Measurements from ENCODE around the gene ASZ1. TPM values are rescaled to one million over a fixed set of nuclear protein-coding genes. Genes with fewer than 3 reads are reported as not detected.
"Not testable (repeated sequence)": the region's sequence is repeated elsewhere in the genome, so short reads cannot be mapped to it uniquely, and the experiment has no call there.

The ASZ1 gene
- total RNA-seq (not detected), total RNA-seq (0 to 0.18 (median 0) reads per million in 29 experiments)
- not detected for total RNA-seq (2013)

GRCh38 chr7:117427258-117427701, at the start of gene ASZ1:
Gene ASZ1 (minus strand): TSS chr7:117427493. CDS start chr7:117427460, 33 bp downstream.
- Histone ChIP-seq H3K4me3 (ENCODE audit: control insufficient read depth in 1 of 2, extremely low read depth in 1 of 2, low read length in 1 of 2) (no peak within 1 kb of the TSS), H3K27me3 (replicated peaks in 1 of 2; ENCODE audit: control insufficient read depth in 2 of 2, extremely low read depth in 1 of 2, insufficient read depth in 2 of 2, low read length in 1 of 2) (no peaks in the 10 kb centered on the region), H3K36me3 (ENCODE audit: control insufficient read depth in 2 of 2, extremely low read depth in 1 of 2, insufficient read depth in 1 of 2, low read length in 1 of 2) (no peaks in the 10 kb centered on the region), H3K27ac (ENCODE audit: low read length) (no peak within 1 kb of the TSS), H3K4me1 (ENCODE audit: control insufficient read depth in 1 of 2, extremely low read depth in 1 of 2, insufficient read depth in 2 of 2, low read length in 2 of 2) (no peaks in the 10 kb centered on the region), H3K9me3 (no peaks in the 10 kb centered on the region)
- CTCF ChIA-PET = no interaction called here
- POLR2A ChIA-PET = no interaction called here
- H3K27ac Mint-ChIP-seq = no peak within 1 kb of the TSS
- H3K4me1 Mint-ChIP-seq = no peaks in the 10 kb centered on the region
- H3K36me3 Mint-ChIP-seq = no peaks in the 10 kb centered on the region
- H3K9me3 Mint-ChIP-seq = peaks cover 2 to 8% (median 3%) of the 10 kb centered on the region in 3 donors
- H3K27me3 Mint-ChIP-seq = no peaks in the 10 kb centered on the region
- no peak for ATAC-seq (replicated peaks in 1 of 4)
- 84% methylated on average over 38 of the region's 41 CpGs for WGBS (ENCODE audit: insufficient coverage)
- H3K4me3 Mint-ChIP-seq = no peak within 1 kb of the TSS
- no peak for DNase-seq

- Mint-ChIP-seq H3K27ac (no peak overlapping the region), H3K4me1 (no peaks in the 10 kb centered on the region), H3K4me3 (no peak overlapping the region), H3K36me3 (no peaks in the 10 kb centered on the region), H3K9me3 (peaks cover 0 to 1% (median 0%) of the 10 kb centered on the region in 3 donors), H3K27me3 (peaks cover 17 to 29% of the 10 kb centered on the region in 2 donors)
- POLR2A ChIA-PET = no interaction called here
- WGBS (ENCODE audit: insufficient coverage) = no CpG with 5 or more reads among the region's 4 CpGs
- DNase-seq (no peak), ATAC-seq (replicated peaks in 1 of 4) (no peak)
- peaks cover 11% of the 10 kb centered on the region in 2 experiments for H3K27me3 ChIP-seq (replicated peaks in 1 of 2; ENCODE audit: control insufficient read depth in 2 of 2, extremely low read depth in 1 of 2, insufficient read depth in 2 of 2, low read length in 1 of 2)
- H3K36me3 ChIP-seq (ENCODE audit: control insufficient read depth in 2 of 2, extremely low read depth in 1 of 2, insufficient read depth in 1 of 2, low read length in 1 of 2) = no peaks in the 10 kb centered on the region
- no peak overlapping the region for H3K4me3 ChIP-seq (ENCODE audit: control insufficient read depth in 1 of 2, extremely low read depth in 1 of 2, low read length in 1 of 2)
- H3K9me3 ChIP-seq = no peaks in the 10 kb centered on the region
- CTCF ChIA-PET = no interaction called here
- peaks cover 0 to 5% of the 10 kb centered on the region in 2 experiments for H3K4me1 ChIP-seq (ENCODE audit: control insufficient read depth in 1 of 2, extremely low read depth in 1 of 2, insufficient read depth in 2 of 2, low read length in 2 of 2)
- no peak overlapping the region for H3K27ac ChIP-seq (ENCODE audit: low read length)
These were observed 49.4 kb upstream of the ASZ1 start for GRCh38 chr7:117476557-117477215.

- H3K27ac ChIP-seq (ENCODE audit: low read length) = no peak overlapping the region
- ATAC-seq (replicated peaks in 1 of 4) = no peak
- ChIA-PET POLR2A (no interaction called here), CTCF (no interaction called here)
- H3K9me3 ChIP-seq = no peaks in the 10 kb centered on the region
- H3K4me1 ChIP-seq (ENCODE audit: control insufficient read depth in 1 of 2, extremely low read depth in 1 of 2, insufficient read depth in 2 of 2, low read length in 2 of 2) = no peaks in the 10 kb centered on the region
- no peaks in the 10 kb centered on the region for H3K4me1 Mint-ChIP-seq
- H3K36me3 ChIP-seq (ENCODE audit: control insufficient read depth in 2 of 2, extremely low read depth in 1 of 2, insufficient read depth in 1 of 2, low read length in 1 of 2) = no peaks in the 10 kb centered on the region
- no peak overlapping the region for H3K4me3 Mint-ChIP-seq
- H3K36me3 Mint-ChIP-seq = no peaks in the 10 kb centered on the region
- DNase-seq = no peak
- H3K4me3 ChIP-seq (ENCODE audit: control insufficient read depth in 1 of 2, extremely low read depth in 1 of 2, low read length in 1 of 2) = no peak overlapping the region
- H3K9me3 Mint-ChIP-seq = no peaks in the 10 kb centered on the region
- no peak overlapping the region for H3K27ac Mint-ChIP-seq
- no peaks in the 10 kb centered on the region for H3K27me3 Mint-ChIP-seq
- peaks cover 0 to 2% of the 10 kb centered on the region in 2 experiments for H3K27me3 ChIP-seq (replicated peaks in 1 of 2; ENCODE audit: control insufficient read depth in 2 of 2, extremely low read depth in 1 of 2, insufficient read depth in 2 of 2, low read length in 1 of 2)
These were observed 45.0 kb upstream of the ASZ1 start for GRCh38 chr7:117472335-117472734.

- CTCF ChIA-PET = interaction anchor here in 1 of 2 donors (0.6 kb wide), 1 partner anchor 11 kb away, joined by 3 read pairs; no protein-coding TSS in a partner anchor
These were observed 43.5 kb upstream of the ASZ1 start for GRCh38 chr7:117470777-117471176.

GRCh38 chr7:117468174-117468573, 40.9 kb upstream of the ASZ1 start:
- H3K4me1 Mint-ChIP-seq = no peaks in the 10 kb centered on the region

More at GRCh38 chr7:117470777-117471176, 43.5 kb upstream of the ASZ1 start:
- H3K4me1 Mint-ChIP-seq = no peaks in the 10 kb centered on the region
- Histone ChIP-seq H3K4me3 (ENCODE audit: control insufficient read depth in 1 of 2, extremely low read depth in 1 of 2, low read length in 1 of 2) (no peak overlapping the region), H3K36me3 (ENCODE audit: control insufficient read depth in 2 of 2, extremely low read depth in 1 of 2, insufficient read depth in 1 of 2, low read length in 1 of 2) (no peaks in the 10 kb centered on the region), H3K9me3 (no peaks in the 10 kb centered on the region), H3K4me1 (ENCODE audit: control insufficient read depth in 1 of 2, extremely low read depth in 1 of 2, insufficient read depth in 2 of 2, low read length in 2 of 2) (no peaks in the 10 kb centered on the region), H3K27me3 (replicated peaks in 1 of 2; ENCODE audit: control insufficient read depth in 2 of 2, extremely low read depth in 1 of 2, insufficient read depth in 2 of 2, low read length in 1 of 2) (peaks cover 0 to 2% of the 10 kb centered on the region in 2 experiments), H3K27ac (ENCODE audit: low read length) (no peak overlapping the region)
- no peak overlapping the region for H3K4me3 Mint-ChIP-seq
- POLR2A ChIA-PET = no interaction called here
- ATAC-seq (replicated peaks in 1 of 4) = no peak
- DNase-seq = no peak
- H3K9me3 Mint-ChIP-seq = no peaks in the 10 kb centered on the region
- H3K27ac Mint-ChIP-seq = no peak overlapping the region
- no peaks in the 10 kb centered on the region for H3K36me3 Mint-ChIP-seq
- H3K27me3 Mint-ChIP-seq = no peaks in the 10 kb centered on the region
- WGBS (ENCODE audit: insufficient coverage) = 38% methylated on average over 2 of the region's 5 CpGs

GRCh38 chr7:117460815-117461214, 33.5 kb upstream of the ASZ1 start:
- H3K4me1 Mint-ChIP-seq; ATAC-seq (replicated peaks in 1 of 4); H3K36me3 Mint-ChIP-seq; H3K27ac Mint-ChIP-seq; H3K36me3 ChIP-seq (ENCODE audit: control insufficient read depth in 2 of 2, extremely low read depth in 1 of 2, insufficient read depth in 1 of 2, low read length in 1 of 2); DNase-seq; H3K27ac ChIP-seq (ENCODE audit: low read length); POLR2A ChIA-PET; H3K4me3 ChIP-seq (ENCODE audit: control insufficient read depth in 1 of 2, extremely low read depth in 1 of 2, low read length in 1 of 2); H3K4me1 ChIP-seq (ENCODE audit: control insufficient read depth in 1 of 2, extremely low read depth in 1 of 2, insufficient read depth in 2 of 2, low read length in 2 of 2); H3K9me3 Mint-ChIP-seq; H3K27me3 ChIP-seq (replicated peaks in 1 of 2; ENCODE audit: control insufficient read depth in 2 of 2, extremely low read depth in 1 of 2, insufficient read depth in 2 of 2, low read length in 1 of 2); CTCF ChIA-PET; H3K9me3 ChIP-seq; H3K27me3 Mint-ChIP-seq; H3K4me3 Mint-ChIP-seq: not testable (repeated sequence)
- whole genome bisulfite sequencing (ENCODE audit: insufficient coverage) = no CpG with 5 or more reads among the region's 4 CpGs

More at GRCh38 chr7:117468174-117468573, 40.9 kb upstream of the ASZ1 start:
- Histone ChIP-seq H3K4me3 (ENCODE audit: control insufficient read depth in 1 of 2, extremely low read depth in 1 of 2, low read length in 1 of 2) (no peak overlapping the region), H3K36me3 (ENCODE audit: control insufficient read depth in 2 of 2, extremely low read depth in 1 of 2, insufficient read depth in 1 of 2, low read length in 1 of 2) (no peaks in the 10 kb centered on the region), H3K27me3 (replicated peaks in 1 of 2; ENCODE audit: control insufficient read depth in 2 of 2, extremely low read depth in 1 of 2, insufficient read depth in 2 of 2, low read length in 1 of 2) (peaks cover 0 to 2% of the 10 kb centered on the region in 2 experiments), H3K27ac (ENCODE audit: low read length) (no peak overlapping the region), H3K9me3 (no peaks in the 10 kb centered on the region), H3K4me1 (ENCODE audit: control insufficient read depth in 1 of 2, extremely low read depth in 1 of 2, insufficient read depth in 2 of 2, low read length in 2 of 2) (no peaks in the 10 kb centered on the region)
- Mint-ChIP-seq H3K27me3 (no peaks in the 10 kb centered on the region), H3K9me3 (no peaks in the 10 kb centered on the region), H3K4me3 (no peak overlapping the region), H3K27ac (no peak overlapping the region), H3K36me3 (no peaks in the 10 kb centered on the region)
- ChIA-PET CTCF (no interaction called here), POLR2A (no interaction called here)
- WGBS (ENCODE audit: insufficient coverage) = no CpG with 5 or more reads among the region's 2 CpGs
- ATAC-seq (replicated peaks in 1 of 4) (no peak), DNase-seq (no peak)
